Keratinocyte (primary cell): ENCODE results near the gene CNTROB.

Experiments used
- EZH2 ChIP-seq: IDR thresholded peaks from one replicate; pipeline ENCODE4 v1.6.1; 2012; ENCODE audit warnings: inconsistent platforms, mild to moderate bottlenecking, low read length, moderate library complexity
- TF ChIP-seq, protein P1 (sequence below), 3 experiments: IDR thresholded peaks in 1 of 3; conservative IDR thresholded peaks in 1 of 3; optimal IDR thresholded peaks in 1 of 3; 2 replicates in 2 of 3; 3 replicates in 1 of 3; pipeline versions ENCODE3 to v1.5.1; 2011; ENCODE audit warnings: low read length in 3 of 3, mild to moderate bottlenecking in 3 of 3, moderate library complexity in 2 of 3, control low read depth in 1 of 3, inconsistent platforms in 1 of 3; ENCODE audit not compliant: insufficient read depth in 2 of 3; ENCODE audit errors: extremely low read depth in 1 of 3

DNA sequence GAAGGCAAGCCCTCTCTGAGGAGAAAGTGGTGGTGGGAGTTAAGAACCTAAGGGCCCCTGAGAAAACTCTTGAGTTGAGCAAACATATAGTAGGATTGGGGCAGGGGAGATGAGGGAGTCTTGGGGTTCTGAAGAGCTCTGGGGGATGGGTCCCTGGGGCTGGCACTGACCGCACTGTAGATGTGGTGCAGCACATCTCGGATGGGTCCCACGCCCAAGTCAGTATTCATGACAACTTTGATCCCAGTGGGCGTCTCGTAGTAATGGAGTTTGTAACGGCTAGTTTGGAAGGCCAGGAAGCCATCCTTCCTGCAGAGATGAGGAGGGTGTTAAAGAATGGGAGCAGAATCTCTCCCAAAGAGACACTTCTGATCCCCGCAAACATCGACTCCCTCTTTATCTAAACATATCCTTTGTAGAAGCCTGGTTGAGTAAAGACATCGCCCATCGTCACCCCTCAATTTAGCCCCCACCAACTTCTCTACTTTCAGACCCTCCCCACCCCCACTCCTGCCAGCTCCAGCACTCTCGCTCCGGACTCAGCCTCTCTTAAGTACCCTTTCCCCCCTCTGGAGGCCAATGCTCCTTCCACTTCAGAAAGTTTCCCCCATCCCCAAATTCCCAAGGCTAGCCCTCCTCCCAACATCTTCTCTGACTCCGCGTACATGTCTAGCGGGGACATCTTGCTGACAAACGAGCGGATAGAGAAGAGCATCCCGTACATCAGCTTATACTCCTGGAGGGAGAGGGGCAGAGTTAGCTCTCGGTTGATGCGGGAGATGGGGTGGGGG lies 970 bp upstream of the CNTROB start:
- TF ChIP-seq, protein P1, sequence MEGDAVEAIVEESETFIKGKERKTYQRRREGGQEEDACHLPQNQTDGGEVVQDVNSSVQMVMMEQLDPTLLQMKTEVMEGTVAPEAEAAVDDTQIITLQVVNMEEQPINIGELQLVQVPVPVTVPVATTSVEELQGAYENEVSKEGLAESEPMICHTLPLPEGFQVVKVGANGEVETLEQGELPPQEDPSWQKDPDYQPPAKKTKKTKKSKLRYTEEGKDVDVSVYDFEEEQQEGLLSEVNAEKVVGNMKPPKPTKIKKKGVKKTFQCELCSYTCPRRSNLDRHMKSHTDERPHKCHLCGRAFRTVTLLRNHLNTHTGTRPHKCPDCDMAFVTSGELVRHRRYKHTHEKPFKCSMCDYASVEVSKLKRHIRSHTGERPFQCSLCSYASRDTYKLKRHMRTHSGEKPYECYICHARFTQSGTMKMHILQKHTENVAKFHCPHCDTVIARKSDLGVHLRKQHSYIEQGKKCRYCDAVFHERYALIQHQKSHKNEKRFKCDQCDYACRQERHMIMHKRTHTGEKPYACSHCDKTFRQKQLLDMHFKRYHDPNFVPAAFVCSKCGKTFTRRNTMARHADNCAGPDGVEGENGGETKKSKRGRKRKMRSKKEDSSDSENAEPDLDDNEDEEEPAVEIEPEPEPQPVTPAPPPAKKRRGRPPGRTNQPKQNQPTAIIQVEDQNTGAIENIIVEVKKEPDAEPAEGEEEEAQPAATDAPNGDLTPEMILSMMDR (optimal IDR thresholded peaks at IDR 0.05 in 1 of 3, IDR thresholded peaks at IDR 0.05 in 1 of 3, conservative IDR thresholded peaks at IDR 0.05 in 1 of 3; ENCODE audit: extremely low read depth in 1 of 3, insufficient read depth in 2 of 3, low read length in 3 of 3): no peak
- no peak for TF ChIP-seq EZH2
